Activated CD4-positive, alpha-beta T cell treated with anti-CD3 and anti-CD28 coated beads for 48 hours (primary cell): ENCODE results near the gene EP300.
A peak's percentile ranks its signal among the peaks of the same experiment; 100 is the strongest.
"Not testable (repeated sequence)": the region's sequence is repeated elsewhere in the genome, so short reads cannot be mapped to it uniquely, and the experiment has no call there.

ENCODE experiments used
- DNase-seq: peaks from one replicate; pipeline ENCODE4 v3.0.0-alpha.2; 2020

Gene EP300

DNA sequence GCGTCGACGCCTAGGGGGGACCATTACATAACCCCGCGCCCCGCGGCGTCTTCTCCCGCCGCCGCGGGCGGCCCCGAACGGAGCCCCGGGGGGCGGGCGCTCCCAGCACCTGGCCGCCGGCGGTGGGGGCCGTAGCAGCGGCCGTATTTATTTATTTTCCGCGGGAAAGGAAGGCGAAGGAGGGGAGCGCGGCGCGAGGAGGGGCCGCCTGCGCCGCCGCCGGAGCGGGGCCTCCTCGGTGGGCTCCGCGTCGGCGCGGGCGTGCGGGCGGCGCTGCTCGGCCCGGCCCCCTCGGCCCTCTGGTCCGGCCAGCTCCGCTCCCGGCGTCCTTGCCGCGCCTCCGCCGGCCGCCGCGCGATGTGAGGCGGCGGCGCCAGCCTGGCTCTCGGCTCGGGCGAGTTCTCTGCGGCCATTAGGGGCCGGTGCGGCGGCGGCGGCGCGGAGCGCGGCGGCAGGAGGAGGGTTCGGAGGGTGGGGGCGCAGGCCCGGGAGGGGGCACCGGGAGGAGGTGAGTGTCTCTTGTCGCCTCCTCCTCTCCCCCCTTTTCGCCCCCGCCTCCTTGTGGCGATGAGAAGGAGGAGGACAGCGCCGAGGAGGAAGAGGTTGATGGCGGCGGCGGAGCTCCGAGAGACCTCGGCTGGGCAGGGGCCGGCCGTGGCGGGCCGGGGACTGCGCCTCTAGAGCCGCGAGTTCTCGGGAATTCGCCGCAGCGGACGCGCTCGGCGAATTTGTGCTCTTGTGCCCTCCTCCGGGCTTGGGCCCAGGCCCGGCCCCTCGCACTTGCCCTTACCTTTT is at the start of gene EP300:
Gene EP300 (plus strand): TSS at position 570 of the 795 bp plus-strand sequence. CDS start 413 bp downstream, outside the sequence.
- DNase-seq, result peak; percentile 86

DNA sequence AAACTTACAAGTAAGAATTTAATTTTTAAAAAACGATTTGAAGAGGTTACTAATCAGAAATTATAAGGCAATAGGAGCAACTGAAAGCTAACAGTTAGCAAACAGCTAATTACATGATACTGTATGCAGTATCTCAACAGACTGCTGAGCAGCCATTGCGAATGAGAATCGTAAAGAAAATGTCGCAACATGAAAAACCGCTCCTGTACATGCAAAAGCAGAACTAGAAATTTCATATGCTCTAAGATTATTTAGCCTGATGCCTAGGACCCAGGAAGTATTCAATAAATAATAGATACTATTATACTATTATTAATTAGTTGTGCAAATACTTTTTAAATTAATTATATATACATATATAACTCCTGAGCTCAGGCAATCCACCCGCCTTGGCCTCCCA is 48.7 kb upstream of the EP300 start:
- DNase-seq, result no peak

- DNase-seq, result not testable (repeated sequence)
These were observed 46.8 kb upstream of the EP300 start for GRCh38 chr22:41045575-41045974.

- no peak for DNase-seq
These were observed 44.6 kb upstream of the EP300 start for GRCh38 chr22:41047801-41048211.

DNA sequence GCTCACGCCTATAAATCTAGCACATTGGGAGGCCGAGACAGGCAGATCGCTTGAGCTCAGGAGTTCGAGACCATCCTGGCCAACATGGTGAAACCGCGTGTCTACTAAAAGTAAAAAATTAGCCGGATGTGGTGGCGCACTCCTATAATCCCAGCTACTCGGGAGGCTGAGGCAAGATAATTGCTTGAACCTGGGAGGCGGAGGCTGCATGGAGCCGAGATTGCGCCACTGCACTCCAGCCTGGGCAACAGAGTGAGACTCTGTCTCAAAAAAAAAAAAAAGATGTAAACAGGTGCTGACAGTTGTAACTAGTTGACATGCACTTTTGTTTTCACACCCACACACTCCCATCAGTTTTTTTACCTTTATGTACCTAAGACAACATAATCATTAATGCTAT is 44.0 kb upstream of the EP300 start:
- DNase-seq, result not testable (repeated sequence)

DNA sequence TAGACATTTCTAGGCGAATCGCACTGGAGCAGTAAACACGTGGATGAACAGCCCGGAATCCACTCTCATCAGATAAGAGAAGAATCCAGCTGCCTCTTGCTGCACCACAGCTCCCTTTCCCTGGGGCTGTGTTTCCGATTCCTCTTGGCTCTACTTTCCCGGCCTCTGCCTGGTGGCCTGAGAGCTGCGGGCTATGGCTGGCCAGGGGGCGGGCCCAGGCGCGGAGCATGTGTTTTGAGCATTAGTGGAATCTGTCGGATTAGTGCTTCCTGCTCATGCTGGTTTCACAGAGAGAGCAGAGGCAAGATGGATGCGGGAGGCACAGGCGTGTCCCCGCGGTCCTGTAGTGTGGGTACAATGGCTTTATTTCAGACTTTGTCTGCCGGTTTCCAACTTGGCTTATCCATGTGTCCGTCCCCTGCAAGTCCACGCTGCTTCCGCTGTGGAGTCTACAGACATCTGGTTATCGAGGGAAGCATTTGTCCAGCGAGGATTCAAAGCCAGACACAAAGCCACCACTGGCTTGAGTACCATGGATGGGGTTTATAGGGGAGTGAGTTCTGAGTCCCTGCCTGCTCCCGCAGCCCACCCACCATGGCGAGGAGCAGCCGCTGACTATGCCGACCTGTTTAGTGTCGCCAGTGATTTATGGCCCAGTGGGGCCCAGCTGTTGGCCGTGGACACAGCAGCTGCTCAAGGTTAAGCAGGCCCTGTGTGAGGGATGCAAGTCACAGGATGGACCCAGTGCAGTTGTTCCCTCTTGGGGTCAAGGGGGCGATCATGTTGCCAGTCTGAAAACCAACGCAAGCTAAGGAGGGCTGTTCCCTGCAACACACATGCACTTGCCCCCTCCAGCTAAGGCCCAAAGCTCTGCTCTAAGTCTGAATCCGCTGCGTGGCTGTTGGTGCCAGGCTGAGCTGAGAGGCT is 43.3 kb upstream of the EP300 start:
- DNase-seq, result no peak

DNA sequence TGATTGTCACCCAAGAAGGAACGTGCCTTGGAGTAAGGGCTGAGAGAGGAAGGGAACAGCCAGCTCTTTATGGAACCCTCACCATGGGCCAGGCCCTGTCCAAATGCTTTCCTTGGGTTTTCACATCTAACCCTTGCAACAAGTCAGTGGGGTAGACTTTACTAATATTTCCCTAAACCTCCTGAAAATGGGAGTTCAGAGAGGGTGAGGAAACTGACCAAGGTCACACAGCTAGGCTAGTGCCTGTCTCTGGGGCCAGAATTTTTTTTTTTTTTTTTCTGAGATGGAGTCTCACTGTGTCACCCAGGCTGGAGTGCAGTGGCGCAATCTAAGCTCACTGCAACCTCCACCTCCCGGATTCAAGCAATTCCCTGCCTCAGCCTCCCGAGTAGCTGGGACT is 42.6 kb upstream of the EP300 start:
- not testable (repeated sequence) for DNase-seq

- no peak for DNase-seq
These were observed 41.5 kb upstream of the EP300 start for GRCh38 chr22:41050883-41051282.

DNA sequence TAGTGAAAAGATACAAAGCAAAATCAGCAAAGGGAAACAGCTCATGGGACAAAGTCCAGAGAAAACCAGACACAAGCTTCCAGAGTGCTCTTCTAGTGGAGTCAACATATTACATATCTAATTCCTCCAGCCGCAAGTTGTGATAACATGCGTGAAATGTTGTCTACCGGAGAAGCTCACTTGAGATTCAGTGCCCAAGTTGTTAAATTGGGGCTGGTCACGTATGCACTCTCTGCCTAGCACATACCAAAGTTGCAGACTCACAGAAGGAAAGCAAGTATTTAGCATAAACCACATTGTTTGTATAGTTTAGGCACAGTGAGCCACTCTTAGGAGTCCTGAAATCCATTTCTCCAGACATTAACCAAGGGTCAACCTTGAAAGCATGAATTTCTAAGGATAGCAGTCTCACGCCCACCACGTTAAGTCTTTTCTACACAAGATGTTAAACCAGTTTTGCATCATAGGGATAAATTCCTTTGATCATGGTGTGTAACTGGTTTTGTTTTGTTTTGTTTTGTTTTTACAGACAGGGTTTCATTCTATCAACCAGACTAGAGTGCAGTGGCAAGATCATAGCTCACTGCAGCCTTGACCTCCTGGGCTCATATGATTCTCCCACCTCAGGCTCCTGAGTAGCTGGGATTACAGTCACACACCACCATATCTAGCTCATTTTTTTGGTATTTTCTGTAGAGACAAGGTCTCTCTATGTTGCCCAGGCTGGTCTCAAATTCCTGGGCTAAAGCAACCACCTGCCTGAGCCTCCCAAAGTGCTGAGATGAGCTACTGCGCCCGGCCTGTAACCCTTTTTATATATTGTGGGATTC is 39.5 kb upstream of the EP300 start:
- DNase-seq, result no peak

DNA sequence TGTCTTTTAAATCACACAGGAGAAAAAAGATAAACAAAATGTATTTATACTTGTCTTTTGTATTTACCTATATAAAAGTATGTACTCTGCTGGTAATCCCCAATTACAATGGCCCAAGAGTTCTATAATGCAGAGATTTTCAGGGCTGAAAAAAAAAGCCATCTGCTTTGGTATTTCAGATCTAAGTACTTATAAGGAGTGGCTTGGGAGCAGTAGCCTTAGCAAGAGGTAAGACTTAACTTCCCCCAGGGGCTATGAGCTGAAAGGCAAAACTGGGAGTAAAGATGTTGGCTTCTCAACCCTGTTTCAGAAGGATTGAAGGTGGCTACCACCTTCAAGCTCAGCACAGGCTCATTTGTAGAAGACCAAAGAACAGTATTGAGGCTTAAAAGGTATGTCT is 35.3 kb upstream of the EP300 start:
- no peak for DNase-seq

DNA sequence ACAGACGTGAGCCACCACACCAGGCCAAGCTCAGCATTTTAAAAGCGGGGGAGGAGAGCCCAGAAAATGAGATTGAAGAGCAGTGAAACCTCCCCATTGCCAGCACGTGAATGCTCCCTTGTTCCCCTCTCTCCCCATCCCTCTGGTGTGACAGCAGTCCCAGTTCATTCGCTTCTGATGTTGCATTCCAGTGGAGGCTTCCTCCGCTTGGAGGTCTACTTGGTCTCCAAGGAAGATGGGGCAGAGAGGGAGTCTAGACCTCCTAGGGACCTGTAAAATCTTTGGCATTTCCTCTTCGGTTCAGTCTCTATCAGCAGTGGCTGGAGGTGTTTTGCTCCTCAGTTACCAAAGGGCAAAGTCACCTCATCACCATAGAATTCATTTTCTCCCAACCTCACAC is 30.2 kb upstream of the EP300 start:
- DNase-seq, result no peak

DNA sequence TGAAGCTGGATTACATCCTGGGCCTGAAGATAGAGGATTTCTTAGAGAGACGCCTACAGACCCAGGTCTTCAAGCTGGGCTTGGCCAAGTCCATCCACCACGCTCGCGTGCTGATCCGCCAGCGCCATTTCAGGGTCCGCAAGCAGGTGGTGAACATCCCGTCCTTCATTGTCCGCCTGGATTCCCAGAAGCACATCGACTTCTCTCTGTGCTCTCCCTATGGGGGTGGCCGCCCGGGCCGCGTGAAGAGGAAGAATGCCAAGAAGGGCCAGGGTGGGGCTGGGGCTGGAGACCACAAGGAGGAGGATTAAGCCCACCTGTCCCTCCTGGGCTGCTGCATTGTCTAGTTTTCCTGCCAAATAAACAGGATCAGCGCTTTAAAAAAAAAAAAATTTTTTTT is 28.1 kb upstream of the EP300 start:
- DNase-seq, result not testable (repeated sequence)

GRCh38 chr22:41066341-41066740 is 26.1 kb upstream of the EP300 start:
- not testable (repeated sequence) for DNase-seq

DNA sequence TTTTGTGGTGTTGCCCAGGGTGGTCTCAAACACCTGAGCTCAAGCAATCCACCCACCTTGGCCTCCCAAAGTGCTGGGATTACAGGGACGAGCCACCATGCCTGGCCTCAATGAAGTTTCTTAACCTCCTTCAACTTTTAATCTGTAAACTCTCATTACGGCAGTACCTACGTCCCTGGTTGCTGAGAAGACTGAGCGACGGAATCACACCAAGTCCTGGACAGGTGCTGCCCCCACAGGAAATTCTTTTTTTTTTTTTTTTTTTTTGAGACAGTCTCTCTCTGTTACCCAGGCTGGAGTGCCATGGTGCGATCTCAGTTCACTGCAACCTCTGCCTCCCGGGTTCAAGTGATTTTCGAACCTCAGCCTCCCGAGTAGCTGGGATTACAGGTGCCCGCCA is 24.4 kb upstream of the EP300 start:
- not testable (repeated sequence) for DNase-seq

- no peak for DNase-seq
These were observed 21.6 kb upstream of the EP300 start for GRCh38 chr22:41070665-41071331.

DNA sequence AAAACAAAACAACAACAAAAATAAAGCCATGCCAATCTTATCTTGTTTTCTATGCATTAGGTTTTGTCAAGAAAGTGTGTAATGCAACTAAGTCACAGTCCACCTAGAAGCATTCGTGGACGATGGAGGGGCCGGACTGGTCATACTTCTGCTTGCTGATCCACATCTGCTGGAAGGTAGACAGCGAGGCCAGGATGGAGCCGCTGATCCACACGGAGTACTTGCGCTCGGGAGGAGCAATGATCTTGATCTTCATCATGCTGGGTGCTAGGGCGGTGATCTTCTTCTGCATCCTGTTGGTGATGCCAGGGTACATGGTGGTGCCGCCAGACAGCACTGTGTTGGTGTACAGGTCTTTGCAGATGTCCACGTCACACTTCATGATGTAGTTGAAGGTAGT is 18.3 kb upstream of the EP300 start:
- DNase-seq, result no peak

DNA sequence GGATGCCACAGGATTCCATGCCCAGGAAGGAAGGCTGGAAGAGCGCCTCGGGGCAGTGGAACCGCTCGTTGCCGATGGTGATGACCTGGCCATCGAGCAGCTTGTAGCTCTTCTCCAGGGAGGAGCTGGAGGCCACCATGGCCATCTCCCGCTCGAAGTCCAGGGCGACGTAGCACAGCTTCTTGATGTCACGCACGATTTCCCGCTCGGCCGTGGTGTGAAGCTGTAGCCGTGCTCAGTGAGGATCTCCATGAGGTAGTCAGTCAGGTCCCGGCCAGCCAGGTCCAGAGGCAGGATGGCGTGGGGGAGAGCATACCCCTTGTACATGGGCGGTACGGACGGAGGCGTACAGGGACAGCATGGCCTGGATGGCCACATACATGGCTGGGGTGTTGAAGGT is 17.9 kb upstream of the EP300 start:
- DNase-seq, result no peak

DNA sequence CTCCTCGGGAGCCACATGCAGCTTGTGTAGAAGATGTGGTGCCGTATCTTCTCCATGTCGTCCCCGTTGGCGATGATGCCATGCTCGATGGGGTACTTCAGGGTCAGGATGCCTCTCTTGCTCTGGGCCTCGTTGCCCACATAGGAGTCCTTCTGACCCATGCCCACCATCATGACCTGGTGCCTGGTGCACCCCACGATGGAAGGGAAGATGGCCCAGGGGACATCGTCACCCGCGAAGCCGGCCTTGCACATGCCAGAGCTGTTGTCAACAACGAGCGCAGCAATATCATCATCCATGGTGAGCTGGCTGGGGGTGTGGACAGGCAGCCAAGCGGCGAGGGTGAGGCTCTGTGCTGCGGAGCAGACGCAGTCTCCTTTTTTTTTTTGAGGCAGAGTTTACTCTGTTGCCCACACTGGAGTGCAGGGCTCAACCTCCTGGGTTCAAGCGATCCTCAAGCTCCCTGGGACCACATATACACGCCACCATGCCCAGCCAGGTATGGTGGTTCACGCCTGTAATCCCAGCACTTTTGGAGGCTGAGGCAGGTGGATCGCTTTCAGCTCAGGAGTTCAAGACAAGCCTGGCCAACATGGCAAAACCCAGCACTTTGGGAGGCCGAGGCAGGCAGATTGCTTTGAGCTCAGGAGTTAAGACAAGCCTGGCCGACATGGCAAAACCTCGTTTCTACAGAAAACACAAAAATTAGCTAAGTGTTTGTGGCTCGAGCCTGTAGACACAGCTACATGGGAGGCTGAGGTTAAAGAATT is 17.3 kb upstream of the EP300 start:
- DNase-seq, result no peak

GRCh38 chr22:41075946-41076345 is 16.4 kb upstream of the EP300 start:
- DNase-seq, result no peak

DNA sequence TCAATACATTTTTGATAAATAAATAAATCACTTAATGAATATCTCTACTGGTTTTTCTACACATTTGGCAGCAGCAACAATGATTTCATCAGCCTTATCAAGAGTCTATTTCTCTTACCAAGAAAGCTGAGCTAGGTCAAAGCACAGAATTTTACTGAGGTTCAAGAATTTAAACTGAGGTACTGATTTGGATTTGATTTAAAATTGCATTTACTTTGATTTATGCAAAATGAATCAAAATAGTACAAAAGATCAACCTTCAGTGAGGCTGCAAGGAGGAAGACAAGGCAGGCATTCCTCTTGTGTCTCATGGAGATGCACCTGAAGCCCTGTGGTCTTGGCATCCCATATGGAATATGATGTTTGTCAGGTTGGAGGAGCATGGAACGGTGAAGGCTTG is 15.5 kb upstream of the EP300 start:
- DNase-seq, result no peak

DNA sequence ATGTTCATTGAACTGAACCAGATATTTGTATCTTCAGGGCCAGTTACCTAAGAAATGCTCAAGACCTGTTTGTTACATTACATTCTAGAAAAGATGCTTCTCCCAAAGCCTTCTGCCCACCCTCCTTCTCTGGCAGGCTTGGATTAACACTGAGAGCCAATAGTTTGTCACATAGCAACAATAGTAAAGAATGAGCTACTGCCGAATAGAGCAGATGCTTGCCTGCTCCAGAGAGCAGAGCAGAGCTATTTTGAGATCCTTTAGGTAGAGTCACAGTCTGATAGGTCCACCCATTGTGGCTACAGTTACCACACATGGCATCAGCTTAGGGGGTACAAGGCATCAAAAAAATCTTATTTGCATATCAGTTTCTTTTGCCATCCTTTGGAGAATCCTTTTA is 13.5 kb upstream of the EP300 start:
- no peak for DNase-seq

- no peak for DNase-seq
These were observed 6.5 kb upstream of the EP300 start for GRCh38 chr22:41085842-41086241.
